ENCODE measurements around the gene RRAS2. TPM values are rescaled to one million over a fixed set of nuclear protein-coding genes. Genes with fewer than 3 reads are reported as not detected.

The RRAS2 gene
- total and polyA plus RNA-seq, 10 of the 15 experiments (the other 5 are each of a cell fraction or from before 2014, with no cell fraction given): 26.9 to 72.4 (median 45.4) TPM

GRCh38 chr11:14378171-14378570 lies 19.2 kb upstream of the RRAS2 start (continued):
- TF ChIP-seq CUX1 (IDR thresholded peaks at IDR 0.05; ENCODE audit: insufficient replicate concordance, low read depth, low read length) (no peak), FOXK2 (IDR thresholded peaks at IDR 0.05) (no peak), CREB1 (IDR thresholded peaks at IDR 0.05; ENCODE audit: low read depth) (no peak), TARDBP (IDR thresholded peaks at IDR 0.05; ENCODE audit: borderline replicate concordance) (no peak), ZNF217 (IDR thresholded peaks at IDR 0.05) (no peak), RB1 (IDR thresholded peaks at IDR 0.05; ENCODE audit: borderline replicate concordance) (no peak), CEBPZ (IDR thresholded peaks at IDR 0.05; ENCODE audit: low read depth, low read length) (no peak)
